Fibroblast of lung (primary cell): ENCODE results near the gene DEPDC5. TPM values are rescaled to one million over a fixed set of nuclear protein-coding genes. Genes with fewer than 3 reads are reported as not detected.

ENCODE experiments used
- DNase-seq, 2 donors: peaks; one replicate each; pipeline versions ENCODE4 v3.0.0 to v3.0.0-alpha.2; 2010; ENCODE audit warnings: low read depth in 2 of 2
- H2AFZ ChIP-seq: 2 replicates; pipeline ENCODE4 v1.5.1; 2012; ENCODE audit warnings: low read length, control low read depth, inconsistent platforms
- H3K27ac ChIP-seq: 2 replicates; pipeline ENCODE4 v1.5.1; 2011; ENCODE audit warnings: low read length, control low read depth; ENCODE audit not compliant: insufficient read depth
- H3K27me3 ChIP-seq: 2 replicates; pipeline ENCODE4 v1.5.1; 2011; ENCODE audit warnings: mild to moderate bottlenecking, low read length; ENCODE audit not compliant: control insufficient read depth, insufficient read depth
- H3K36me3 ChIP-seq: 2 replicates; pipeline ENCODE4 v1.5.1; 2011; ENCODE audit warnings: low read length; ENCODE audit not compliant: control insufficient read depth, insufficient read depth
- H3K4me1 ChIP-seq: 2 replicates; pipeline ENCODE4 v1.5.1; 2011; ENCODE audit warnings: low read length; ENCODE audit not compliant: control insufficient read depth, insufficient read depth; ENCODE audit errors: extremely low read depth
- H3K4me2 ChIP-seq: 2 replicates; pipeline ENCODE4 v1.5.1; 2011; ENCODE audit warnings: low read length, control low read depth; ENCODE audit not compliant: insufficient read depth; ENCODE audit errors: extremely low read depth
- H3K4me3 ChIP-seq, 4 experiments: fragments of 200-600 bp in 1 of 4; sonication (generic) in 1 of 4; replicated peaks in 1 of 4; 2 replicates each; pipeline ENCODE4 v1.5.1; 2011 to 2016; ENCODE audit warnings: low read length in 4 of 4, low read depth in 3 of 4, mild to moderate bottlenecking in 3 of 4, control low read depth in 2 of 4, inconsistent platforms in 1 of 4, mixed read lengths in 1 of 4; ENCODE audit not compliant: insufficient read depth in 1 of 4; ENCODE audit errors: control extremely low read depth in 1 of 4
- H3K79me2 ChIP-seq: 2 replicates; pipeline ENCODE4 v1.5.1; 2012; ENCODE audit warnings: mild to moderate bottlenecking, low read length, inconsistent platforms; ENCODE audit not compliant: control insufficient read depth, insufficient read depth
- H3K9ac ChIP-seq: 2 replicates; pipeline ENCODE4 v1.5.1; 2011; ENCODE audit warnings: mild to moderate bottlenecking, low read length, control low read depth; ENCODE audit not compliant: insufficient read depth
- H3K9me3 ChIP-seq: 2 replicates; pipeline ENCODE4 v1.5.1; 2012; ENCODE audit warnings: low read depth, low read length; ENCODE audit not compliant: control insufficient read depth, insufficient read depth
- H4K20me1 ChIP-seq: 2 replicates; pipeline ENCODE4 v1.5.1; 2011; ENCODE audit warnings: low read length; ENCODE audit not compliant: control insufficient read depth, insufficient read depth; ENCODE audit errors: extremely low read depth
- CTCF ChIP-seq, 2 donors: IDR thresholded peaks in 1 of 2; conservative IDR thresholded peaks in 1 of 2; 1 replicate in 1 of 2; 2 replicates in 1 of 2; pipeline ENCODE4 v1.5.1; 2011 to 2012; ENCODE audit warnings: low read length in 2 of 2, control low read depth in 1 of 2, inconsistent platforms in 1 of 2, low read depth in 1 of 2, mild to moderate bottlenecking in 1 of 2
- EZH2 ChIP-seq: IDR thresholded peaks from 2 replicates; pipeline ENCODE4 v1.5.1; 2012; ENCODE audit warnings: low read length, control low read depth, mild to moderate bottlenecking; ENCODE audit errors: missing control alignments
- polyA plus RNA-seq, 2 donors: library from polyadenylated mRNA; depleted of rRNA in 1 of 2; stranded (reverse) in 1 of 2; unstranded in 1 of 2; fragments of >200 nt; gene quantifications; 2 replicates each; pipeline ENCODE4 v1.2.1, GENCODE V29; 2011 to 2012; ENCODE audit warnings: missing spikeins in 1 of 2
- total RNA-seq: library from RNA; depleted of rRNA; stranded (reverse); fragments of >200 nt; gene quantifications from 2 replicates; pipeline ENCODE4 v1.2.1, GENCODE V29; 2014

The DEPDC5 gene
- total and polyA plus RNA-seq, 2 donors (not counting 1 experiment from before 2014, with no cell fraction given), result 10.4 to 10.7 TPM

DNA sequence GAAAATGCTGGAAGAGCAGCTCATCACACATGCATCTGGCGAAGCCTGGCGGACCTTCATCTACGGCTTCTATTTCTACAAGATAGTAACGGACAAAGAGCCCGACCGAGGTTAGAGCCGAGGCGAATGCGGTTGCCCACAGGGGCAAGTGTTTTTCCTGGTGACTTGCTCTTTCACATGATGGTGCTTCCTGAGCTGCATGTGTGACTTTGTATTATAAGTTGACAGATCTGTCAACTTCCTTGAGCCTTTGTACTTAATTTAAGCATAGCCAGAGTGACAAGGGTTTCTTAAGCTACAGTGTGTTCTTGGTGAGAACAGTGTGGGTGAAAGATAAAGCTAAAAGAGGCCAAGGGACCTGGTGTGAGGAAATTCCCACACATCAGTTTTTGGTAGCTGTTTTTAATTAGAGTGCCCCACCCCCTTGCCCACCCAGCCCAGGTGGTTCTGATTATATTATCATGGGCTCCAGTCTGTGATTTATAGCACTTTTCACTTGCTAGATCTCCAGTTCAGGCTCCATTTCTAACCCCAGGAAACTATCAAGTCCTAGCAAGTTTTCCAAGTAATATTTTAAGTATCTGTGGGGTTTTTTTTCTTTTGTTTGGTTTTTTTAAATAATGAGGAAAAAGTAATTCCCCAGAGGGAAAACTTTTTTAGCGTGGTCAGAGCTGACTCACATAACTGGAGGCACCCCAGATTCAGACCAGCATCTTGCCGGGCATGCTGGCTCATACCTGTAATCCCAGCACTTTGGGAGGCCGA lies 122.5 kb downstream of the DEPDC5 start:
- DNase-seq, result no peak

DNA sequence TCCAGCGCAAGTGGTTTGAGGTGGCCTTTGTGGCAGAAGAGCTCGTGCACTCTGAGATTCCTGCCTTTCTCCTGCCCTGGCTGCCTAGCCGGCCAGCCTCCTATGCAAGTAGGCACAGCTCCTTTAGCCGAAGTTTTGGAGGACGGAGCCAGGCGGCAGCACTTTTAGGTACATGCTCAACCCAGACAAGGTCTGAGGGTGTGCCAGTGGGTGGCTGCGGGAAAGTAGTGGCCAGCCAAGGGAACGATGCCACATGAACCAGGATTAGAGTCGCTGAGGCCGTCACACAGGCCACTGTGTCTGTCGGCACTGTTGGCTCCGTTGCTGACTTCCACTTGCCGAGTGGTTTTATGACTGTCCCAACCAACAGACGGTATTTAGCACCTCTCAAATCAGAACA lies 125.8 kb downstream of the DEPDC5 start:
- Histone ChIP-seq H3K79me2 (no peaks in the 10 kb centered on the region), H2AFZ (no peak overlapping the region), H3K9me3 (no peaks in the 10 kb centered on the region), H3K4me2 (no peak overlapping the region), H3K27me3 (no peaks in the 10 kb centered on the region), H3K36me3 (no peaks in the 10 kb centered on the region), H3K4me3 (no peak overlapping the region), H3K27ac (no peak overlapping the region), H3K4me1 (no peaks in the 10 kb centered on the region), H3K9ac (no peak overlapping the region), H4K20me1 (no peaks in the 10 kb centered on the region)
- DNase-seq, result no peak
- TF ChIP-seq CTCF (conservative IDR thresholded peaks at IDR 0.05 in 1 of 2, IDR thresholded peaks at IDR 0.05 in 1 of 2; ENCODE audit: low read depth in 1 of 2, low read length in 2 of 2), result no peak

More for the DNA sequence above, 122.5 kb downstream of the DEPDC5 start:
- Histone ChIP-seq H3K79me2 (no peaks in the 10 kb centered on the region), H3K4me2 (no peak overlapping the region), H2AFZ (no peak overlapping the region), H3K9me3 (no peaks in the 10 kb centered on the region), H3K4me1 (no peaks in the 10 kb centered on the region), H4K20me1 (no peaks in the 10 kb centered on the region), H3K4me3 (no peak overlapping the region), H3K27ac (no peak overlapping the region), H3K36me3 (no peaks in the 10 kb centered on the region), H3K27me3 (no peaks in the 10 kb centered on the region), H3K9ac (no peak overlapping the region)
- TF ChIP-seq EZH2, result no peak
- no peak for TF ChIP-seq CTCF (conservative IDR thresholded peaks at IDR 0.05 in 1 of 2, IDR thresholded peaks at IDR 0.05 in 1 of 2; ENCODE audit: low read depth in 1 of 2, low read length in 2 of 2)

DNA sequence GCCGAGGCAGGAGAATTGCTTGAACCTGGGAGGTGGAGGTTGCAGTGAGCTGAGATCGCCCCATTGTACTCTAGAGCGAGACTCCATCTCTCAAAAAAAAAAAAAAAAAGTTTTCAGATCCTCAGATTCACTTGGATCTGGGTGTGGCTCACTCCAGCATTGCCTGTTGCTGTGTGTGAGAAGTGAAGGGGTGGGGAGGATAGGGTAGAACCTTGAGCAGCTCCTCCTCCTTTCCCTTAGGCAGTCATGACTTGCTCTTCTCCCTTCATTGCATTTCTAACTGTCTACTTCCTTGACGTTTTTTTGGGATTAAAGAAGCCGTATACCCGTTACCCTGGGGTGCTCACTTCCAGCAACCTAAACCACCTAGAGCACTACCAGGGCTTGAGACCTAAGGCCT lies 127.4 kb downstream of the DEPDC5 start:
- no peaks in the 10 kb centered on the region for H3K4me1 ChIP-seq
- TF ChIP-seq EZH2, result no peak
- no peak for TF ChIP-seq CTCF (conservative IDR thresholded peaks at IDR 0.05 in 1 of 2, IDR thresholded peaks at IDR 0.05 in 1 of 2; ENCODE audit: low read depth in 1 of 2, low read length in 2 of 2)
- no peaks in the 10 kb centered on the region for H4K20me1 ChIP-seq
- no peak overlapping the region for H3K27ac ChIP-seq
- H3K36me3 ChIP-seq, result no peaks in the 10 kb centered on the region
- H3K4me3 ChIP-seq, result no peak overlapping the region
- no peaks in the 10 kb centered on the region for H3K27me3 ChIP-seq
- H2AFZ ChIP-seq, result no peak overlapping the region
- H3K79me2 ChIP-seq, result no peaks in the 10 kb centered on the region
- no peaks in the 10 kb centered on the region for H3K9me3 ChIP-seq
- H3K4me2 ChIP-seq, result no peak overlapping the region
- H3K9ac ChIP-seq, result no peak overlapping the region
- DNase-seq, result no peak
